ENCODE results near the gene PAH.

Gene PAH

DNA sequence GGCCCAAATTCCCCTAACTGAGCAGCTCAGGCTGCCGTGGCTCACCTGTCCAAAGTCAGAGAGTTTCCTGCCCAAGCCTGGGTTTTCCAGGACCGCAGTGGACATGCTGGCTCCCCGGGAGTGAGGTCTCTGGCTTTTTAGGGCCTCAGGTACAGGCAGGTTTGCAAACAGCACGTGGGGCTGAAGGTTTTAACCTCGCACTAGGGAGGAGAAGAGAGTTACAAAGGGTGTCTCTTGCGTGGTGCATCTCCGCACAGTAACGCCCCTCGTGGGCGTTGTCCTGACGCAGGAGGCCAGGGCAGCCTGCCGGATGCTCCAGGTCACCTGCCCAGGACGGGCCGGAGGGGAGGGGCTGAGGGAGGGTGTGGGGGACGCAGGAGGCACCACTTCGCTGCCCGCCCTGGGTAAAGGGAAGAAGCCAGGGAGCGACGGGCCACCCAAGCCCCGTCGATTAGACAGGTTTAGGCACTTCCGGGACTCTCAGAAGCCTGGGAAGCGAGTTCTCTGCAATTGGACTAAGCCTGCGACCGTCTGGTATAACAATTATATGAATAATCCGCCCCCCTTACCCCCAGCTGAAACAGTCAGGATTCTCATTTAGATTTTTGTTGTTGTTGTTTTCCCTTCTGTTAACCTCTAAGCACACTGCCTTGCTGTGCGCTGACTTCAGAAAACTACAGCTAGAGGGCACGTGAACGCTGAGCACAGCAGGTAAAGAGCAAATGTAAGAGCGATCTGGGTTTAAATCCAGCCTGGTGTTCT lies at the start of gene PAH:
PAH (minus strand) TSS at position 219 of the 762 bp plus-strand sequence; CDS start at position 105, 114 bp downstream.
- Histone ChIP-seq H3K27ac (ENCODE audit: extremely low read depth, low read depth, low read length) (no peak within 1 kb of the TSS), H3K9me3 (ENCODE audit: control insufficient read depth, insufficient read depth, low read depth, low read length) (no peaks in the 10 kb centered on the region), H3K4me1 (ENCODE audit: control insufficient read depth, insufficient read depth, low read length) (no peaks in the 10 kb centered on the region), H3K4me3 (ENCODE audit: low read depth, low read length) (peak within 1 kb of the TSS; percentile 8; the same call in 1 of the 2 replicates), H3K36me3 (ENCODE audit: control insufficient read depth in 2 of 2, insufficient read depth in 1 of 2, low read length in 2 of 2) (no peaks in the 10 kb centered on the region)
- ChIA-PET CTCF (no interaction called here), POLR2A (no interaction called here)
- TF ChIP-seq ZNF239 (tag by site-specific recombination; IDR thresholded peaks at IDR 0.05), result no peak
- TF ChIP-seq, protein P1, sequence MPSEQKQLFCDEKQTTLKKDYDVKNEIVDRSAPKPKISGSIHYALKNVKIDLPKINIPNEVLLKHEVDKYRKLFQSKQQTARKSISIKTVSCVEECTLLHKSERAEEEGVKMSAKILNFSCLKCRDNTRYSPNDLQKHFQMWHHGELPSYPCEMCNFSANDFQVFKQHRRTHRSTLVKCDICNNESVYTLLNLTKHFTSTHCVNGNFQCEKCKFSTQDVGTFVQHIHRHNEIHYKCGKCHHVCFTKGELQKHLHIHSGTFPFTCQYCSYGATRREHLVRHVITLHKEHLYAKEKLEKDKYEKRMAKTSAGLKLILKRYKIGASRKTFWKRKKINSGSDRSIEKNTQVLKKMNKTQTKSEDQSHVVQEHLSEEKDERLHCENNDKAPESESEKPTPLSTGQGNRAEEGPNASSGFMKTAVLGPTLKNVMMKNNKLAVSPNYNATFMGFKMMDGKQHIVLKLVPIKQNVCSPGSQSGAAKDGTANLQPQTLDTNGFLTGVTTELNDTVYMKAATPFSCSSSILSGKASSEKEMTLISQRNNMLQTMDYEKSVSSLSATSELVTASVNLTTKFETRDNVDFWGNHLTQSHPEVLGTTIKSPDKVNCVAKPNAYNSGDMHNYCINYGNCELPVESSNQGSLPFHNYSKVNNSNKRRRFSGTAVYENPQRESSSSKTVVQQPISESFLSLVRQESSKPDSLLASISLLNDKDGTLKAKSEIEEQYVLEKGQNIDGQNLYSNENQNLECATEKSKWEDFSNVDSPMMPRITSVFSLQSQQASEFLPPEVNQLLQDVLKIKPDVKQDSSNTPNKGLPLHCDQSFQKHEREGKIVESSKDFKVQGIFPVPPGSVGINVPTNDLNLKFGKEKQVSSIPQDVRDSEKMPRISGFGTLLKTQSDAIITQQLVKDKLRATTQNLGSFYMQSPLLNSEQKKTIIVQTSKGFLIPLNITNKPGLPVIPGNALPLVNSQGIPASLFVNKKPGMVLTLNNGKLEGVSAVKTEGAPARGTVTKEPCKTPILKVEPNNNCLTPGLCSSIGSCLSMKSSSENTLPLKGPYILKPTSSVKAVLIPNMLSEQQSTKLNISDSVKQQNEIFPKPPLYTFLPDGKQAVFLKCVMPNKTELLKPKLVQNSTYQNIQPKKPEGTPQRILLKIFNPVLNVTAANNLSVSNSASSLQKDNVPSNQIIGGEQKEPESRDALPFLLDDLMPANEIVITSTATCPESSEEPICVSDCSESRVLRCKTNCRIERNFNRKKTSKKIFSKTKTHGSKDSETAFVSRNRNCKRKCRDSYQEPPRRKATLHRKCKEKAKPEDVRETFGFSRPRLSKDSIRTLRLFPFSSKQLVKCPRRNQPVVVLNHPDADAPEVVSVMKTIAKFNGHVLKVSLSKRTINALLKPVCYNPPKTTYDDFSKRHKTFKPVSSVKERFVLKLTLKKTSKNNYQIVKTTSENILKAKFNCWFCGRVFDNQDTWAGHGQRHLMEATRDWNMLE (tag by site-specific recombination; conservative IDR thresholded peaks at IDR 0.05; ENCODE audit: low read depth), result no peak
- TF ChIP-seq ZBTB1 (tag by site-specific recombination; IDR thresholded peaks at IDR 0.05), result no peak
- TF ChIP-seq, protein P2, sequence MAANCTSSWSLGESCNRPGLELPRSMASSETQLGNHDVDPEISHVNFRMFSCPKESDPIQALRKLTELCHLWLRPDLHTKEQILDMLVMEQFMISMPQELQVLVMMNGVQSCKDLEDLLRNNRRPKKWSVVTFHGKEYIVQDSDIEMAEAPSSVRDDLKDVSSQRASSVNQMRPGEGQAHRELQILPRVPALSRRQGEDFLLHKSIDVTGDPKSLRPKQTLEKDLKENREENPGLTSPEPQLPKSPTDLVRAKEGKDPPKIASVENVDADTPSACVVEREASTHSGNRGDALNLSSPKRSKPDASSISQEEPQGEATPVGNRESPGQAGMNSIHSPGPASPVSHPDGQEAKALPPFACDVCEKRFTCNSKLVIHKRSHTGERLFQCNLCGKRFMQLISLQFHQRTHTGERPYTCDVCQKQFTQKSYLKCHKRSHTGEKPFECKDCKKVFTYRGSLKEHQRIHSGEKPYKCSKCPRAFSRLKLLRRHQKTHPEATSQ (tag by site-specific recombination; IDR thresholded peaks at IDR 0.05), result no peak
- no peak for TF ChIP-seq ZNF223 (tag by site-specific recombination; IDR thresholded peaks at IDR 0.05)
- no peak for TF ChIP-seq ZNF843 (tag by site-specific recombination; IDR thresholded peaks at IDR 0.05)
- no peak for TF ChIP-seq ZNF510 (tag by site-specific recombination; IDR thresholded peaks at IDR 0.05; ENCODE audit: insufficient replicate concordance)

DNA sequence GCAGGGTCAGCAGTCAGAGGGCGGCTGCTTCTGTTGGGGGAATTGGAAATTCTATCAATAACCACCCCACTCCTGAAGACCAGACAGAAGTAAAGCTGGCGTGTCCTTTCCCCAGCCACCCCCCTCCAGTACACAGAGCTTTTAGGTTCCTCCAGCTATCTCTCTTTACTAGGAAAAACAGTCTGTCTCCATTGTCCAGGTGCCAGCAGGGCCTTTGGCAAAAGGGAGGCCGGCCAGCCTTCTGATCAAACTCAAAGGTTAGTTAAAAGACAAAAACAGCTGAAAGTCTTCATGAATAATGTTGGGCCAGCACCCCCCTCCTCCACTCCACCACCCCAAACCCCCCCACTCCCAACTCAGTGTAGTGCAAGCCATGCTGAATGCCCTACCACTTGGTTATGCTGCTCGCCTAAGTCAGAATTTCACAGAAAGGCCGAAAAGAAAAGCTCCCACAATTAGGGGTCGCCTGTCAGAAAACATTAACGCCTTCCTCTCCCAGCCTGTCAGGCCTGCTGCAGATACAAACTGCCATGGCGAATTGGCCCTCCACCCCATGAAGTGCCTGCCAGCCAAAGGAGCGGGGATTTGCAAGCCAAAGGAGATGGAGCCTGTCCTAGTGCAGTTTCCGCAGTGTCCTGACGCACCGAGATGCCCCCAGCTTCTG lies 49.3 kb upstream of the PAH start:
- TF ChIP-seq, protein P3, sequence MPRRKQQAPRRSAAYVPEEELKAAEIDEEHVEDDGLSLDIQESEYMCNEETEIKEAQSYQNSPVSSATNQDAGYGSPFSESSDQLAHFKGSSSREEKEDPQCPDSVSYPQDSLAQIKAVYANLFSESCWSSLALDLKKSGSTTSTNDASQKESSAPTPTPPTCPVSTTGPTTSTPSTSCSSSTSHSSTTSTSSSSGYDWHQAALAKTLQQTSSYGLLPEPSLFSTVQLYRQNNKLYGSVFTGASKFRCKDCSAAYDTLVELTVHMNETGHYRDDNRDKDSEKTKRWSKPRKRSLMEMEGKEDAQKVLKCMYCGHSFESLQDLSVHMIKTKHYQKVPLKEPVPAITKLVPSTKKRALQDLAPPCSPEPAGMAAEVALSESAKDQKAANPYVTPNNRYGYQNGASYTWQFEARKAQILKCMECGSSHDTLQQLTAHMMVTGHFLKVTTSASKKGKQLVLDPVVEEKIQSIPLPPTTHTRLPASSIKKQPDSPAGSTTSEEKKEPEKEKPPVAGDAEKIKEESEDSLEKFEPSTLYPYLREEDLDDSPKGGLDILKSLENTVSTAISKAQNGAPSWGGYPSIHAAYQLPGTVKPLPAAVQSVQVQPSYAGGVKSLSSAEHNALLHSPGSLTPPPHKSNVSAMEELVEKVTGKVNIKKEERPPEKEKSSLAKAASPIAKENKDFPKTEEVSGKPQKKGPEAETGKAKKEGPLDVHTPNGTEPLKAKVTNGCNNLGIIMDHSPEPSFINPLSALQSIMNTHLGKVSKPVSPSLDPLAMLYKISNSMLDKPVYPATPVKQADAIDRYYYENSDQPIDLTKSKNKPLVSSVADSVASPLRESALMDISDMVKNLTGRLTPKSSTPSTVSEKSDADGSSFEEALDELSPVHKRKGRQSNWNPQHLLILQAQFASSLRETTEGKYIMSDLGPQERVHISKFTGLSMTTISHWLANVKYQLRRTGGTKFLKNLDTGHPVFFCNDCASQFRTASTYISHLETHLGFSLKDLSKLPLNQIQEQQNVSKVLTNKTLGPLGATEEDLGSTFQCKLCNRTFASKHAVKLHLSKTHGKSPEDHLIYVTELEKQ (tag by site-specific recombination; IDR thresholded peaks at IDR 0.05; ENCODE audit: borderline replicate concordance), result no peak
- TF ChIP-seq TCF7L2 (IDR thresholded peaks at IDR 0.05; ENCODE audit: borderline replicate concordance, low read depth, low read length) (no peak), KLF10 (tag by site-specific recombination; IDR thresholded peaks at IDR 0.05) (no peak), ZNF157 (tag by site-specific recombination; IDR thresholded peaks at IDR 0.05) (no peak), ZNF747 (tag by site-specific recombination; IDR thresholded peaks at IDR 0.05) (no peak), ZNF623 (tag by site-specific recombination; IDR thresholded peaks at IDR 0.05) (no peak), ZNF114 (tag by site-specific recombination; IDR thresholded peaks at IDR 0.05) (no peak)
- H3K4me1 ChIP-seq (ENCODE audit: control insufficient read depth, insufficient read depth, low read length), result no peaks in the 10 kb centered on the region
- H3K27ac ChIP-seq (ENCODE audit: extremely low read depth, low read depth, low read length), result no peak overlapping the region
- no peaks in the 10 kb centered on the region for H3K9me3 ChIP-seq (ENCODE audit: control insufficient read depth, insufficient read depth, low read depth, low read length)
- ChIA-PET CTCF (no interaction called here), POLR2A (no interaction called here)
- H3K4me3 ChIP-seq (ENCODE audit: low read depth, low read length), result no peak overlapping the region
- no peaks in the 10 kb centered on the region for H3K36me3 ChIP-seq (ENCODE audit: control insufficient read depth in 2 of 2, insufficient read depth in 1 of 2, low read length in 2 of 2)
